HepG2 (cell line): Measurements from ENCODE around the gene PRM2. TPM values are rescaled to one million over a fixed set of nuclear protein-coding genes. Genes with fewer than 3 reads are reported as not detected.

Experiments
- ATF4 ChIP-seq, 2 experiments: fragments of 450-650 bp in 1 of 2; sonication (generic) in 1 of 2; formaldehyde crosslinking; IDR thresholded peaks; 2 replicates each; pipeline versions ENCODE4 v1.5.0 to v1.8.0; 2020 to 2022; ENCODE audit warnings: mild to moderate bottlenecking in 1 of 2, missing genetic modification reagents in 1 of 2
- CAMTA2 ChIP-seq: sonication (generic); formaldehyde crosslinking; IDR thresholded peaks from 2 replicates; pipeline ENCODE4 v1.4.0; 2020; ENCODE audit warnings: mild to moderate bottlenecking, missing genetic modification reagents, borderline replicate concordance
- GABPA ChIP-seq, 2 experiments: IDR thresholded peaks; 2 replicates each; pipeline ENCODE4 v1.6.1; 2011 to 2016; ENCODE audit warnings: low read depth in 2 of 2, low read length in 1 of 2, missing biosample characterization in 1 of 2, missing genetic modification characterization in 1 of 2
- HNRNPH1 ChIP-seq: fragments of 200-400 bp; formaldehyde crosslinking; optimal IDR thresholded peaks from 2 replicates; pipeline ENCODE3; 2017; ENCODE audit warnings: mild to moderate bottlenecking, low read depth, low read length
- HOXA7 ChIP-seq: sonication (generic); formaldehyde crosslinking; IDR thresholded peaks from 2 replicates; pipeline ENCODE4 v1.8.1; 2022; ENCODE audit warnings: mild to moderate bottlenecking, missing genetic modification reagents, moderate library complexity
- MAFF ChIP-seq: IDR thresholded peaks from 2 replicates; pipeline ENCODE4 v1.6.1; 2011; ENCODE audit warnings: low read depth, low read length, improper control_type of control experiment
- MXD4 ChIP-seq: IDR thresholded peaks from 2 replicates; pipeline ENCODE4 v1.6.1; 2016; ENCODE audit warnings: mild to moderate bottlenecking, missing biosample characterization, missing genetic modification reagents
- PRDM15 ChIP-seq: sonication (generic); formaldehyde crosslinking; IDR thresholded peaks from 2 replicates; pipeline ENCODE4 v1.4.0; 2020; ENCODE audit warnings: missing genetic modification reagents
- SALL2 ChIP-seq: sonication (generic); formaldehyde crosslinking; IDR thresholded peaks from 2 replicates; pipeline ENCODE4 v1.8.1; 2023; ENCODE audit warnings: mild to moderate bottlenecking, missing genetic modification reagents, inconsistent platforms
- SMYD3 ChIP-seq: sonication (generic); formaldehyde crosslinking; IDR thresholded peaks from 2 replicates; pipeline ENCODE4 v1.8.1; 2023; ENCODE audit warnings: mild to moderate bottlenecking, missing genetic modification reagents
- SP4 ChIP-seq: sonication (generic); formaldehyde crosslinking; IDR thresholded peaks from 2 replicates; pipeline ENCODE4 v1.8.1; 2023; ENCODE audit warnings: mild to moderate bottlenecking, missing genetic modification reagents
- SYNCRIP ChIP-seq: fragments of 200-400 bp; formaldehyde crosslinking; IDR thresholded peaks from 2 replicates; pipeline ENCODE4 v1.6.1; 2018; ENCODE audit warnings: mild to moderate bottlenecking, low read depth, low read length; ENCODE audit not compliant: insufficient read depth
- ZBTB26 ChIP-seq: IDR thresholded peaks from 2 replicates; pipeline ENCODE4 v1.6.1; 2016; ENCODE audit warnings: missing compliant biosample characterization, missing genetic modification reagents, borderline replicate concordance
- ZFP41 ChIP-seq: sonication (generic); formaldehyde crosslinking; IDR thresholded peaks from 2 replicates; pipeline ENCODE4 v1.4.0; 2020; ENCODE audit warnings: mild to moderate bottlenecking, missing genetic modification reagents, borderline replicate concordance
- ZNF160 ChIP-seq: sonication (generic); formaldehyde crosslinking; IDR thresholded peaks from 2 replicates; pipeline ENCODE4 v1.8.0; 2022; ENCODE audit warnings: mild to moderate bottlenecking, inconsistent platforms, missing genetic modification reagents
- ZNF17 ChIP-seq: sonication (generic); formaldehyde crosslinking; IDR thresholded peaks from 2 replicates; pipeline ENCODE4 v1.5.0; 2020; ENCODE audit warnings: mild to moderate bottlenecking, missing genetic modification reagents
- ZNF740 ChIP-seq: sonication (generic); formaldehyde crosslinking; IDR thresholded peaks from 2 replicates; pipeline ENCODE4 v1.4.0; 2020; ENCODE audit warnings: missing genetic modification reagents
- polyA plus RNA-seq, 8 experiments: library from polyadenylated mRNA; depleted of rRNA in 3 of 8; stranded (reverse) in 7 of 8; unstranded in 1 of 8; fragments of >200 nt; fragmentation: Illumina TruSeq in 4 of 8; extraction: Trizol in 4 of 8; gene quantifications; 2 replicates each; pipeline versions ENCODE4 v1.2.1 to v1.2.3, GENCODE V29; 2011 to 2016; ENCODE audit warnings: low read depth in 4 of 8, missing spikeins in 1 of 8, mixed read lengths in 1 of 8; ENCODE audit not compliant: insufficient read depth in 1 of 8
- total RNA-seq, 5 experiments: library from RNA; depleted of rRNA; stranded (reverse); fragments of >200 nt; fragmentation: Illumina TruSeq; extraction: Trizol; gene quantifications; 2 replicates each; pipeline ENCODE4 v1.2.3, GENCODE V29; 2016; ENCODE audit warnings: low read depth in 1 of 5
- TF ChIP-seq, protein P1 (sequence below): sonication (generic); formaldehyde crosslinking; IDR thresholded peaks from 2 replicates; pipeline ENCODE4 v1.8.0; 2022; ENCODE audit warnings: missing genetic modification reagents, mild to moderate bottlenecking, moderate library complexity, borderline replicate concordance
- TF ChIP-seq, protein P2 (sequence below): sonication (generic); formaldehyde crosslinking; IDR thresholded peaks from 2 replicates; pipeline ENCODE4 v1.4.0; 2020; ENCODE audit warnings: missing genetic modification reagents

The PRM2 gene
- total and polyA plus RNA-seq, 2 of the 13 experiments (the other 11 are each of a cell fraction or from before 2014, with no cell fraction given) = 0.54 TPM; not detected in 1

- TF ChIP-seq, protein P1, sequence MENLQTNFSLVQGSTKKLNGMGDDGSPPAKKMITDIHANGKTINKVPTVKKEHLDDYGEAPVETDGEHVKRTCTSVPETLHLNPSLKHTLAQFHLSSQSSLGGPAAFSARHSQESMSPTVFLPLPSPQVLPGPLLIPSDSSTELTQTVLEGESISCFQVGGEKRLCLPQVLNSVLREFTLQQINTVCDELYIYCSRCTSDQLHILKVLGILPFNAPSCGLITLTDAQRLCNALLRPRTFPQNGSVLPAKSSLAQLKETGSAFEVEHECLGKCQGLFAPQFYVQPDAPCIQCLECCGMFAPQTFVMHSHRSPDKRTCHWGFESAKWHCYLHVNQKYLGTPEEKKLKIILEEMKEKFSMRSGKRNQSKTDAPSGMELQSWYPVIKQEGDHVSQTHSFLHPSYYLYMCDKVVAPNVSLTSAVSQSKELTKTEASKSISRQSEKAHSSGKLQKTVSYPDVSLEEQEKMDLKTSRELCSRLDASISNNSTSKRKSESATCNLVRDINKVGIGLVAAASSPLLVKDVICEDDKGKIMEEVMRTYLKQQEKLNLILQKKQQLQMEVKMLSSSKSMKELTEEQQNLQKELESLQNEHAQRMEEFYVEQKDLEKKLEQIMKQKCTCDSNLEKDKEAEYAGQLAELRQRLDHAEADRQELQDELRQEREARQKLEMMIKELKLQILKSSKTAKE (CRISPR knock-in tag) = no peak
- TF ChIP-seq GABPA (IDR thresholded peaks at IDR 0.05; ENCODE audit: low read depth, low read length) = no peak
- TF ChIP-seq GABPA (CRISPR knock-in tag; IDR thresholded peaks at IDR 0.05; ENCODE audit: low read depth) = no peak
- no peak for TF ChIP-seq SALL2 (CRISPR knock-in tag)
- TF ChIP-seq MAFF = no peak
- TF ChIP-seq HNRNPH1 = no peak
- no peak for TF ChIP-seq ZNF160 (CRISPR knock-in tag)
- no peak; the same call in 1 of the 2 replicates for TF ChIP-seq ZBTB26
- TF ChIP-seq ZNF17 = no peak
- 0 out of 2 replicates have a peak, but pooled peaks have one; percentile 38 for TF ChIP-seq HOXA7 (CRISPR knock-in tag)
- TF ChIP-seq ATF4 (CRISPR knock-in tag; IDR thresholded peaks at IDR 0.05) = 0 out of 4 replicates have a peak, but pooled peaks of 1 of the 2 experiments have one; percentile 25
- TF ChIP-seq PRDM15 (CRISPR knock-in tag) = no peak
- TF ChIP-seq SYNCRIP = no peak
- no peak for TF ChIP-seq CAMTA2 (CRISPR knock-in tag)
- no peak for TF ChIP-seq SMYD3 (CRISPR knock-in tag)
- TF ChIP-seq SP4 (CRISPR knock-in tag) = no peak
- no peak for TF ChIP-seq ZFP41 (CRISPR knock-in tag)
- no peak for TF ChIP-seq ZNF740 (CRISPR knock-in tag)
- TF ChIP-seq, protein P2, sequence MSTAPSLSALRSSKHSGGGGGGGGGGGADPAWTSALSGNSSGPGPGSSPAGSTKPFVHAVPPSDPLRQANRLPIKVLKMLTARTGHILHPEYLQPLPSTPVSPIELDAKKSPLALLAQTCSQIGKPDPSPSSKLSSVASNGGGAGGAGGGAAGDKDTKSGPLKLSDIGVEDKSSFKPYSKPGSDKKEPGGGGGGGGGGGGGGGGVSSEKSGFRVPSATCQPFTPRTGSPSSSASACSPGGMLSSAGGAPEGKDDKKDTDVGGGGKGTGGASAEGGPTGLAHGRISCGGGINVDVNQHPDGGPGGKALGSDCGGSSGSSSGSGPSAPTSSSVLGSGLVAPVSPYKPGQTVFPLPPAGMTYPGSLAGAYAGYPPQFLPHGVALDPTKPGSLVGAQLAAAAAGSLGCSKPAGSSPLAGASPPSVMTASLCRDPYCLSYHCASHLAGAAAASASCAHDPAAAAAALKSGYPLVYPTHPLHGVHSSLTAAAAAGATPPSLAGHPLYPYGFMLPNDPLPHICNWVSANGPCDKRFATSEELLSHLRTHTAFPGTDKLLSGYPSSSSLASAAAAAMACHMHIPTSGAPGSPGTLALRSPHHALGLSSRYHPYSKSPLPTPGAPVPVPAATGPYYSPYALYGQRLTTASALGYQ (CRISPR knock-in tag) = no peak
- TF ChIP-seq MXD4 = no peak
Observed at GRCh38 chr16:11256661-11257130, 19.6 kb downstream of the PRM2 start (continued).
